ENCODE measurements around the gene CLCNKB. TPM values are rescaled to one million over a fixed set of nuclear protein-coding genes. Genes with fewer than 3 reads are reported as not detected.

Gene CLCNKB
- total and polyA plus RNA-seq, 2 experiments from 2014 or later: 1.3 to 1.9 TPM

DNA sequence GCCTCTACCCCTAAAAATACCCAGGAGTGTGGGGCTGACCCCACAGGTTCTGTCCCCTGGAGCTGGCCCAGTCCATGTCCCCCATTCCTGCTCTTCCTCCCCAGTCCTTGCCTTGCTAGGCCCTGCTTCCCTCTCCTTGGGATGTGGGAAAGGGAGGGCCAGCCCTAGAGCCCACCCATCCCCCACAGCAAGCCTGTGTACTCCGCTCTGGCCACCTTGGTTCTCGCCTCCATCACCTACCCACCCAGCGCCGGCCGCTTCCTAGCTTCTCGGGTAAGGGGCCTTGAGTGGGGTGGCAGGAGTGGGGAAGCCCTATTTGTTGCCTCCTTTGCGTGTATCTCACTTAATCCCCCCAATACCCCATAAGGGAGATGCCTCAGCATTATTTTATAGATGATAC is 6.7 kb downstream of the CLCNKB start:
- Mint-ChIP-seq H3K36me3 (ENCODE audit: low read depth) (no peaks in the 10 kb centered on the region), H3K27ac (no peak overlapping the region), H3K4me1 (peaks cover 12% of the 10 kb centered on the region), H3K9me3 (no peaks in the 10 kb centered on the region), H3K4me3 (0 out of 3 replicates have a peak overlapping the region, but pooled peaks have one; percentile 12), H3K27me3 (ENCODE audit: insufficient read depth, low read depth, poor library complexity) (peaks cover 4% of the 10 kb centered on the region)
- DNase-seq (ENCODE audit: low spot score): no peak
- Histone ChIP-seq H3K36me3 (ENCODE audit: insufficient read depth) (no peaks in the 10 kb centered on the region), H3K27me3 (ENCODE audit: insufficient read depth) (no peaks in the 10 kb centered on the region), H3K4me1 (ENCODE audit: insufficient read depth) (peaks cover 5% of the 10 kb centered on the region; the same call in 1 of the 2 replicates), H3K4me3 (no peak overlapping the region), H3F3A (replicated peaks; ENCODE audit: low read depth) (no peaks in the 10 kb centered on the region), H4K20me1 (replicated peaks; ENCODE audit: insufficient read depth) (no peaks in the 10 kb centered on the region), H3K9me2 (ENCODE audit: insufficient read depth) (no peaks in the 10 kb centered on the region), H3K4me2 (no peak overlapping the region), H2AFZ (no peak overlapping the region), H3K79me2 (replicated peaks; ENCODE audit: insufficient read depth) (no peaks in the 10 kb centered on the region), H3K27ac (ENCODE audit: low read depth) (no peak overlapping the region)
- ATAC-seq: peak; percentile 5; the same call in 2 of the 3 replicates
- TF ChIP-seq ZNF114 (CRISPR knock-in tag; IDR thresholded peaks at IDR 0.05) (no peak), EZH2phosphoT487 (IDR thresholded peaks at IDR 0.05; ENCODE audit: unreplicated experiment) (no peak), NANOG (IDR thresholded peaks at IDR 0.05; ENCODE audit: borderline replicate concordance) (no peak), POLR2AphosphoS5 (IDR thresholded peaks at IDR 0.05; ENCODE audit: low read depth) (no peak), ZNF331 (CRISPR knock-in tag; IDR thresholded peaks at IDR 0.05; ENCODE audit: low read depth) (no peak), STAT1 (IDR thresholded peaks at IDR 0.05; ENCODE audit: unreplicated experiment) (no peak), CREB1 (CRISPR knock-in tag; IDR thresholded peaks at IDR 0.05; ENCODE audit: low read depth) (no peak), EZH2 (IDR thresholded peaks at IDR 0.05; ENCODE audit: low read depth, unreplicated experiment) (no peak), JUNB (IDR thresholded peaks at IDR 0.05; ENCODE audit: unreplicated experiment) (no peak)
- TF ChIP-seq, protein P1, sequence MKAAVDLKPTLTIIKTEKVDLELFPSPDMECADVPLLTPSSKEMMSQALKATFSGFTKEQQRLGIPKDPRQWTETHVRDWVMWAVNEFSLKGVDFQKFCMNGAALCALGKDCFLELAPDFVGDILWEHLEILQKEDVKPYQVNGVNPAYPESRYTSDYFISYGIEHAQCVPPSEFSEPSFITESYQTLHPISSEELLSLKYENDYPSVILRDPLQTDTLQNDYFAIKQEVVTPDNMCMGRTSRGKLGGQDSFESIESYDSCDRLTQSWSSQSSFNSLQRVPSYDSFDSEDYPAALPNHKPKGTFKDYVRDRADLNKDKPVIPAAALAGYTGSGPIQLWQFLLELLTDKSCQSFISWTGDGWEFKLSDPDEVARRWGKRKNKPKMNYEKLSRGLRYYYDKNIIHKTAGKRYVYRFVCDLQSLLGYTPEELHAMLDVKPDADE (IDR thresholded peaks at IDR 0.05): no peak
- TF ChIP-seq, protein P2, sequence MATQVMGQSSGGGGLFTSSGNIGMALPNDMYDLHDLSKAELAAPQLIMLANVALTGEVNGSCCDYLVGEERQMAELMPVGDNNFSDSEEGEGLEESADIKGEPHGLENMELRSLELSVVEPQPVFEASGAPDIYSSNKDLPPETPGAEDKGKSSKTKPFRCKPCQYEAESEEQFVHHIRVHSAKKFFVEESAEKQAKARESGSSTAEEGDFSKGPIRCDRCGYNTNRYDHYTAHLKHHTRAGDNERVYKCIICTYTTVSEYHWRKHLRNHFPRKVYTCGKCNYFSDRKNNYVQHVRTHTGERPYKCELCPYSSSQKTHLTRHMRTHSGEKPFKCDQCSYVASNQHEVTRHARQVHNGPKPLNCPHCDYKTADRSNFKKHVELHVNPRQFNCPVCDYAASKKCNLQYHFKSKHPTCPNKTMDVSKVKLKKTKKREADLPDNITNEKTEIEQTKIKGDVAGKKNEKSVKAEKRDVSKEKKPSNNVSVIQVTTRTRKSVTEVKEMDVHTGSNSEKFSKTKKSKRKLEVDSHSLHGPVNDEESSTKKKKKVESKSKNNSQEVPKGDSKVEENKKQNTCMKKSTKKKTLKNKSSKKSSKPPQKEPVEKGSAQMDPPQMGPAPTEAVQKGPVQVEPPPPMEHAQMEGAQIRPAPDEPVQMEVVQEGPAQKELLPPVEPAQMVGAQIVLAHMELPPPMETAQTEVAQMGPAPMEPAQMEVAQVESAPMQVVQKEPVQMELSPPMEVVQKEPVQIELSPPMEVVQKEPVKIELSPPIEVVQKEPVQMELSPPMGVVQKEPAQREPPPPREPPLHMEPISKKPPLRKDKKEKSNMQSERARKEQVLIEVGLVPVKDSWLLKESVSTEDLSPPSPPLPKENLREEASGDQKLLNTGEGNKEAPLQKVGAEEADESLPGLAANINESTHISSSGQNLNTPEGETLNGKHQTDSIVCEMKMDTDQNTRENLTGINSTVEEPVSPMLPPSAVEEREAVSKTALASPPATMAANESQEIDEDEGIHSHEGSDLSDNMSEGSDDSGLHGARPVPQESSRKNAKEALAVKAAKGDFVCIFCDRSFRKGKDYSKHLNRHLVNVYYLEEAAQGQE (IDR thresholded peaks at IDR 0.05; ENCODE audit: unreplicated experiment): no peak
- TF ChIP-seq, protein P3, sequence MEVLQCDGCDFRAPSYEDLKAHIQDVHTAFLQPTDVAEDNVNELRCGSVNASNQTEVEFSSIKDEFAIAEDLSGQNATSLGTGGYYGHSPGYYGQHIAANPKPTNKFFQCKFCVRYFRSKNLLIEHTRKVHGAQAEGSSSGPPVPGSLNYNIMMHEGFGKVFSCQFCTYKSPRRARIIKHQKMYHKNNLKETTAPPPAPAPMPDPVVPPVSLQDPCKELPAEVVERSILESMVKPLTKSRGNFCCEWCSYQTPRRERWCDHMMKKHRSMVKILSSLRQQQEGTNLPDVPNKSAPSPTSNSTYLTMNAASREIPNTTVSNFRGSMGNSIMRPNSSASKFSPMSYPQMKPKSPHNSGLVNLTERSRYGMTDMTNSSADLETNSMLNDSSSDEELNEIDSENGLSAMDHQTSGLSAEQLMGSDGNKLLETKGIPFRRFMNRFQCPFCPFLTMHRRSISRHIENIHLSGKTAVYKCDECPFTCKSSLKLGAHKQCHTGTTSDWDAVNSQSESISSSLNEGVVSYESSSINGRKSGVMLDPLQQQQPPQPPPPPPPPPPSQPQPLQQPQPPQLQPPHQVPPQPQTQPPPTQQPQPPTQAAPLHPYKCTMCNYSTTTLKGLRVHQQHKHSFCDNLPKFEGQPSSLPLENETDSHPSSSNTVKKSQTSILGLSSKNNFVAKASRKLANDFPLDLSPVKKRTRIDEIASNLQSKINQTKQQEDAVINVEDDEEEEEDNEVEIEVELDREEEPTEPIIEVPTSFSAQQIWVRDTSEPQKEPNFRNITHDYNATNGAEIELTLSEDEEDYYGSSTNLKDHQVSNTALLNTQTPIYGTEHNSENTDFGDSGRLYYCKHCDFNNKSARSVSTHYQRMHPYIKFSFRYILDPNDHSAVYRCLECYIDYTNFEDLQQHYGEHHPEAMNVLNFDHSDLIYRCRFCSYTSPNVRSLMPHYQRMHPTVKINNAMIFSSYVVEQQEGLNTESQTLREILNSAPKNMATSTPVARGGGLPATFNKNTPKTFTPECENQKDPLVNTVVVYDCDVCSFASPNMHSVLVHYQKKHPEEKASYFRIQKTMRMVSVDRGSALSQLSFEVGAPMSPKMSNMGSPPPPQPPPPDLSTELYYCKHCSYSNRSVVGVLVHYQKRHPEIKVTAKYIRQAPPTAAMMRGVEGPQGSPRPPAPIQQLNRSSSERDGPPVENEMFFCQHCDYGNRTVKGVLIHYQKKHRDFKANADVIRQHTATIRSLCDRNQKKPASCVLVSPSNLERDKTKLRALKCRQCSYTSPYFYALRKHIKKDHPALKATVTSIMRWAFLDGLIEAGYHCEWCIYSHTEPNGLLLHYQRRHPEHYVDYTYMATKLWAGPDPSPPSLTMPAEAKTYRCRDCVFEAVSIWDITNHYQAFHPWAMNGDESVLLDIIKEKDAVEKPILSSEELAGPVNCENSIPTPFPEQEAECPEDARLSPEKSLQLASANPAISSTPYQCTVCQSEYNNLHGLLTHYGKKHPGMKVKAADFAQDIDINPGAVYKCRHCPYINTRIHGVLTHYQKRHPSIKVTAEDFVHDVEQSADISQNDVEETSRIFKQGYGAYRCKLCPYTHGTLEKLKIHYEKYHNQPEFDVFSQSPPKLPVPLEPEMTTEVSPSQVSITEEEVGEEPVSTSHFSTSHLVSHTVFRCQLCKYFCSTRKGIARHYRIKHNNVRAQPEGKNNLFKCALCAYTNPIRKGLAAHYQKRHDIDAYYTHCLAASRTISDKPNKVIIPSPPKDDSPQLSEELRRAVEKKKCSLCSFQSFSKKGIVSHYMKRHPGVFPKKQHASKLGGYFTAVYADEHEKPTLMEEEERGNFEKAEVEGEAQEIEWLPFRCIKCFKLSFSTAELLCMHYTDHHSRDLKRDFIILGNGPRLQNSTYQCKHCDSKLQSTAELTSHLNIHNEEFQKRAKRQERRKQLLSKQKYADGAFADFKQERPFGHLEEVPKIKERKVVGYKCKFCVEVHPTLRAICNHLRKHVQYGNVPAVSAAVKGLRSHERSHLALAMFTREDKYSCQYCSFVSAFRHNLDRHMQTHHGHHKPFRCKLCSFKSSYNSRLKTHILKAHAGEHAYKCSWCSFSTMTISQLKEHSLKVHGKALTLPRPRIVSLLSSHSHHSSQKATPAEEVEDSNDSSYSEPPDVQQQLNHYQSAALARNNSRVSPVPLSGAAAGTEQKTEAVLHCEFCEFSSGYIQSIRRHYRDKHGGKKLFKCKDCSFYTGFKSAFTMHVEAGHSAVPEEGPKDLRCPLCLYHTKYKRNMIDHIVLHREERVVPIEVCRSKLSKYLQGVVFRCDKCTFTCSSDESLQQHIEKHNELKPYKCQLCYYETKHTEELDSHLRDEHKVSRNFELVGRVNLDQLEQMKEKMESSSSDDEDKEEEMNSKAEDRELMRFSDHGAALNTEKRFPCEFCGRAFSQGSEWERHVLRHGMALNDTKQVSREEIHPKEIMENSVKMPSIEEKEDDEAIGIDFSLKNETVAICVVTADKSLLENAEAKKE (CRISPR knock-in tag; IDR thresholded peaks at IDR 0.05): no peak
- TF ChIP-seq, protein P4, sequence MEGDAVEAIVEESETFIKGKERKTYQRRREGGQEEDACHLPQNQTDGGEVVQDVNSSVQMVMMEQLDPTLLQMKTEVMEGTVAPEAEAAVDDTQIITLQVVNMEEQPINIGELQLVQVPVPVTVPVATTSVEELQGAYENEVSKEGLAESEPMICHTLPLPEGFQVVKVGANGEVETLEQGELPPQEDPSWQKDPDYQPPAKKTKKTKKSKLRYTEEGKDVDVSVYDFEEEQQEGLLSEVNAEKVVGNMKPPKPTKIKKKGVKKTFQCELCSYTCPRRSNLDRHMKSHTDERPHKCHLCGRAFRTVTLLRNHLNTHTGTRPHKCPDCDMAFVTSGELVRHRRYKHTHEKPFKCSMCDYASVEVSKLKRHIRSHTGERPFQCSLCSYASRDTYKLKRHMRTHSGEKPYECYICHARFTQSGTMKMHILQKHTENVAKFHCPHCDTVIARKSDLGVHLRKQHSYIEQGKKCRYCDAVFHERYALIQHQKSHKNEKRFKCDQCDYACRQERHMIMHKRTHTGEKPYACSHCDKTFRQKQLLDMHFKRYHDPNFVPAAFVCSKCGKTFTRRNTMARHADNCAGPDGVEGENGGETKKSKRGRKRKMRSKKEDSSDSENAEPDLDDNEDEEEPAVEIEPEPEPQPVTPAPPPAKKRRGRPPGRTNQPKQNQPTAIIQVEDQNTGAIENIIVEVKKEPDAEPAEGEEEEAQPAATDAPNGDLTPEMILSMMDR (conservative IDR thresholded peaks at IDR 0.05; ENCODE audit: low read depth in 2 of 2): no peak
